Stimulated activated memory B cell treated with anti-CD40 and anti-IgM and Interleukin-4, amounts not matched to agents 10 μg/mL and 1 μg/mL and 100 μg/mL, for 72 hours (primary cell): ENCODE results near the gene NPIPA5.
"Not testable (repeated sequence)": the region's sequence is repeated elsewhere in the genome, so short reads cannot be mapped to it uniquely, and the experiment has no call there.

Experiments
- ATAC-seq: fragments of 150-1000 bp; cut with Tn5 transposase; 2 replicates; pipeline ENCODE4 v1.10.0; 2021
- H3K27ac Mint-ChIP-seq: one replicate; pipeline ENCODE4 v1.8.0; 2022; ENCODE audit warnings: mild to moderate bottlenecking, mixed read lengths
- H3K27me3 Mint-ChIP-seq: one replicate; pipeline ENCODE4 v1.8.0; 2022; ENCODE audit warnings: mixed read lengths
- H3K36me3 Mint-ChIP-seq: one replicate; pipeline ENCODE4 v1.8.0; 2022; ENCODE audit warnings: mixed read lengths
- H3K4me1 Mint-ChIP-seq: one replicate; pipeline ENCODE4 v1.8.0; 2022; ENCODE audit warnings: mixed read lengths
- H3K4me3 Mint-ChIP-seq: one replicate; pipeline ENCODE4 v1.8.0; 2022; ENCODE audit warnings: mild to moderate bottlenecking, moderate library complexity, mixed read lengths
- H3K9me3 Mint-ChIP-seq: one replicate; pipeline ENCODE4 v1.8.0; 2022; ENCODE audit warnings: mixed read lengths

Gene NPIPA5

GRCh38 chr16:15338986-15339385 is 39.1 kb downstream of the NPIPA5 start:
- H3K4me3 Mint-ChIP-seq, H3K27ac Mint-ChIP-seq, H3K27me3 Mint-ChIP-seq, H3K36me3 Mint-ChIP-seq, ATAC-seq, H3K4me1 Mint-ChIP-seq, H3K9me3 Mint-ChIP-seq: not testable (repeated sequence)

DNA sequence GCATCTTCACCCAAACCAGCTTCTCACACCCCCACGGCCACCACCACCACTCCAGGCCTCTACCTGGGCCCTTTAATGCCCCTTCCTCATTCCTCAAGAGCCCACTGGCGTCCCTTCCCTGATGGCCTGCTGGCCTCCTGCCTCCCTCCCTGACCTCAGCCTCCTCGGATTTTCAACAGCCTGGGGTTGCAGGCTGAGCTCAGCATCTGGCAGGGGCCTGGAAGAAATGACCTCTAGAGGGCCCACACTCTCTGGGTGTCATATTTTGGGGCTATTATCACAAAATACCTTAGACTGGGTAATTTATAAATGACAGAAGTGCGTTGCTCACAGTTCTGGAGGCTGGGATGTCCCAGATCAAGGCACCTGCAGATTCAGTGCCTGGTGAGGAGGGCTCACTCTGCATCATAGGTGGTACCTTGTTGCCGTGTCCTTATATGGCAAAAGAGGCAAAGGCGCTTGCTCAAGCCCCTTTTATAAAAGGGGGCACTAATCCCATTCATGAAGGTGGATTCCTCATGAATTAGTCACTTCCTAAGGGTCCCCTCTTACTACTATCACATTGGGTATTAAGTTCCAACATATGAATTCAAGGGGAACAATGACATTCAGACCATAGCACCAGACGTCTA is 40.0 kb downstream of the NPIPA5 start:
- not testable (repeated sequence) for H3K27me3 Mint-ChIP-seq, H3K9me3 Mint-ChIP-seq, ATAC-seq, H3K4me1 Mint-ChIP-seq, H3K36me3 Mint-ChIP-seq, H3K27ac Mint-ChIP-seq, H3K4me3 Mint-ChIP-seq

DNA sequence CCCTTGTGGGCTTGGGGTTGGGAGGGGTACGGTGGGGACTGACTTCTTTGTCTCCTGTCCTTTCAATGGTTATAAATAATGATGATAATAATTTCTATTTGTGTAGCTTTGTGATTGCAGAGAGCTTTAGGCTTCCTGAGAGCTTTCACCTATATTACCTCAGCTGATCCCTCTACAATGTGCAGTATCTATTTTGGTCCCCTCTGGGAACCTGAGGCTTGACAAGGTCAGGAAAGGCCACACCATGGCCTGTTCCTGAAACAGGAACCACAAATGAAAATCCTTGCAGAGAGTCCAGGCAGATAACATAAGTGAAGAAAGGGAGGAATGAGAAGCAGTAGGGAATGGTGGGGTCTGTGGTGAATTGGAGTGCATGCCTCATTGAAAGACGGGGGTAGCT is 42.5 kb downstream of the NPIPA5 start:
- not testable (repeated sequence) for H3K27ac Mint-ChIP-seq, ATAC-seq, H3K27me3 Mint-ChIP-seq, H3K4me1 Mint-ChIP-seq, H3K36me3 Mint-ChIP-seq, H3K9me3 Mint-ChIP-seq, H3K4me3 Mint-ChIP-seq

DNA sequence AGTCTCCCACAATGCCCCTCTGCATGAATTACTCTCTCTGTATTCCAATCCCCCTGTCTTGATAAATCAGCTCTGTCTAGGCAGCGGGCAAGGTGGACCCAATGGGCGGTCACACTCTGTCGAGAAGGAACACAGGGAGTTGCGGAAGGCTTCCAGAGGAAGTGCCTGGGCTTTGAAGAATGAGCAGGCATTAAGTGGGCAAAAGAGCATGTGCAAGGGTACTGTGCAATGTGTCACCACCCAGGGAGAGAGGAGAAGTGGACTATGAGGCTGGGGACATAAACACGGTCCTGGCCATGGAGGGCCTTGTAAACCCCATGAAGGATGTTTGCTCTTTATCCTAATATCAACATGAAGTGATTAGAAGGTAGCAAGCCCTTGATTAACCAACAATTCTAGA is 44.1 kb downstream of the NPIPA5 start:
- not testable (repeated sequence) for H3K9me3 Mint-ChIP-seq, ATAC-seq, H3K4me3 Mint-ChIP-seq, H3K27me3 Mint-ChIP-seq, H3K36me3 Mint-ChIP-seq, H3K4me1 Mint-ChIP-seq, H3K27ac Mint-ChIP-seq

DNA sequence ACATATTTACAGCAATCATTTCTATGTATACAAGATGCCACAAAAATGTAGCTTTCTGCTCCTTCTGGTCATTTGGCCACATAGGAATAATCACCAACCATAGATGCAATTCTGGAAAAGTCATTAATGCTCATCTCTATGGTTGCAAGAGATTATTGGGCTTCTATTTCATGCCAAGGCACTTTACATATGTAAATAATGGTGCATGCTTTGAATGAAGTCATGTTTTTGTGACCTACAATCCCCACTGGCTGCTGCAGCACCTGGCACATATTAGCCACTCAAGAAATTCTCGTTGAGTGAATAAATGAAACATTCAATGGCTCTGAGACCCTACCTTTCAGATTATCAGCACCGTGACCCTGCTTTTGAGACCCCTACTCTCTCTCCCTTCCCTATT is 47.1 kb downstream of the NPIPA5 start:
- not testable (repeated sequence) for H3K36me3 Mint-ChIP-seq, H3K4me3 Mint-ChIP-seq, H3K27ac Mint-ChIP-seq, H3K27me3 Mint-ChIP-seq, ATAC-seq, H3K9me3 Mint-ChIP-seq, H3K4me1 Mint-ChIP-seq

DNA sequence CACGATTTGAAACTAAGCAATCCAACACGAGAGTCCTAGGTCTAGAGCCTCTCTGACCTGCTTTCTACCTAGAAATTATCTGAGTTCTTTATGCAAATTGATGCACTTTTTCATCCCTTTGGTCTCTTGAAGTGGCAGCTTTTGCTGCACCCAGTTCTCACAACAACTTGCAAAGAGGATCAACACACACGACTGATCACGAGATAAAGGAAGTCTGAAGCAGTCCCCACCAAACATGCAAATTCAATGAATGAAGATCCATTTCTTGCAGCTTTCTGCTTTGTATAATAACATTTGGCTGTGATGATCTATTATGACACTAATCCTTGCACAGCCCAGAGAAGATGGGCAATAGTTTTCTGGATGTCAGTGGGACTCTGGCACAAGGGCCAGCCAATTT is 53.1 kb downstream of the NPIPA5 start:
- not testable (repeated sequence) for H3K27me3 Mint-ChIP-seq, H3K4me3 Mint-ChIP-seq, H3K27ac Mint-ChIP-seq, H3K4me1 Mint-ChIP-seq, H3K36me3 Mint-ChIP-seq, H3K9me3 Mint-ChIP-seq
- ATAC-seq, result peak; percentile 78

- not testable (repeated sequence) for ATAC-seq, H3K27ac Mint-ChIP-seq, H3K36me3 Mint-ChIP-seq, H3K9me3 Mint-ChIP-seq, H3K4me1 Mint-ChIP-seq, H3K4me3 Mint-ChIP-seq, H3K27me3 Mint-ChIP-seq
Observed at GRCh38 chr16:15323373-15323772, 54.7 kb downstream of the NPIPA5 start.

DNA sequence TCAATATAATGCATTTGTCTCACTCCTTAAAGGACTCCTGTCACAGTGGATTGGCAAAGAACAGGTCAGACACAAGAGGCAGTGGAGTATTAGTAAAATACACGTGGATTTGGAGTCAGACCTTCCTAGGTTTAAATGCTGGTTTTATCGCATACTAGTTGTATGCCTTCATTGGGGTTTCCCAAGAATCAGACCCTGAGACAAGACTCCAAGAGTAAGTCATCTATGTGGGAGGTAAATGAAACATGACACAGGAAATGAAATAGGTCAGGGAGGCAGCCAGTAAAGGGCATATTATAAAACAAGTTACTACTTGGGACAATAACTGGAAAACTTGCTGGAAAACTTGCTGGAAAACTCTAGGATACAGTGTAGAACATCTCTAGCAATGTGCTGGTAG is 56.9 kb downstream of the NPIPA5 start:
- not testable (repeated sequence) for H3K36me3 Mint-ChIP-seq, H3K9me3 Mint-ChIP-seq, H3K27ac Mint-ChIP-seq, H3K27me3 Mint-ChIP-seq, H3K4me1 Mint-ChIP-seq, H3K4me3 Mint-ChIP-seq, ATAC-seq

GRCh38 chr16:15314562-15314961 is 63.5 kb downstream of the NPIPA5 start:
- not testable (repeated sequence) for H3K4me1 Mint-ChIP-seq, H3K4me3 Mint-ChIP-seq, H3K27me3 Mint-ChIP-seq, H3K27ac Mint-ChIP-seq, H3K36me3 Mint-ChIP-seq, H3K9me3 Mint-ChIP-seq, ATAC-seq
